GM12878 (cell line): ENCODE data around the gene BIRC6. TPM values are rescaled to one million over a fixed set of nuclear protein-coding genes. Genes with fewer than 3 reads are reported as not detected.

Source experiments
- ATAC-seq: fragments of 200-7000 bp; cut with Tn5 transposase; 3 replicates; pipeline ENCODE4 v1.9.1; 2020; ENCODE audit warnings: mild to moderate bottlenecking, moderate library complexity
- BruUV-seq: library from RNA; stranded (reverse); fragments of 400-500 nt; replicated peaks from 2 replicates; lab custom pipeline; 2021; lab: Mats Ljungman, UMichigan
- CTCF ChIA-PET: fragments of 300-600 bp; sonication (Branson Sonifier 250); formaldehyde crosslinking; extraction: SDS; loops from one replicate; lab custom pipeline; 2021; ENCODE audit warnings: inconsistent platforms; lab: Yijun Ruan, JAX
- POLR2A ChIA-PET: fragments of 350-600 bp; formaldehyde crosslinking; extraction: SDS; loops from one replicate; lab custom pipeline; 2021; ENCODE audit warnings: inconsistent platforms; lab: Charles Lee
- RAD21 ChIA-PET: fragments of 300-600 bp; sonication (Branson Sonifier 250); formaldehyde crosslinking; loops from one replicate; lab custom pipeline; 2023; ENCODE audit warnings: antibody characterized with exemption; ENCODE audit not compliant: unreplicated experiment; lab: Charles Lee
- SMC1A ChIA-PET: fragments of 300-600 bp; sonication (Branson Sonifier 250); formaldehyde crosslinking; loops from one replicate; lab custom pipeline; 2023; ENCODE audit not compliant: unreplicated experiment, uncharacterized antibody; lab: Charles Lee
- DNase-seq: peaks from one replicate; pipeline ENCODE4 v3.0.0-alpha.2; 2011; ENCODE audit warnings: low read depth, low spot score
- FAIRE-seq: peaks from 3 replicates; lab custom pipeline; 2011; peaks lifted over from hg19 to GRCh38; lab: Jason Lieb, UNC
- H2AFZ ChIP-seq: 2 replicates; pipeline ENCODE4 v1.6.0; 2011; ENCODE audit warnings: low read depth, low read length, control low read depth; ENCODE audit not compliant: control insufficient read depth
- H3K27ac ChIP-seq: 2 replicates; pipeline ENCODE4 v1.5.1; 2011; ENCODE audit warnings: control low read depth; ENCODE audit not compliant: control insufficient read depth, insufficient read depth
- H3K27me3 ChIP-seq, 2 experiments: replicated peaks in 1 of 2; 2 replicates each; pipeline versions ENCODE4 v1.6.0 to v1.6.1; 2011; ENCODE audit warnings: low read length in 1 of 2; ENCODE audit not compliant: control insufficient read depth in 2 of 2, insufficient read depth in 2 of 2
- H3K36me3 ChIP-seq, 2 experiments: 2 replicates each; pipeline ENCODE4 v1.5.1; 2011; ENCODE audit warnings: low read length in 1 of 2; ENCODE audit not compliant: control insufficient read depth in 2 of 2, insufficient read depth in 2 of 2
- H3K4me1 ChIP-seq: 2 replicates; pipeline ENCODE4 v1.6.1; 2011; ENCODE audit warnings: mild to moderate bottlenecking, low read length, moderate library complexity, mixed read lengths; ENCODE audit not compliant: control insufficient read depth, insufficient read depth
- H3K4me2 ChIP-seq: 2 replicates; pipeline ENCODE4 v1.6.0; 2011; ENCODE audit warnings: control low read depth; ENCODE audit not compliant: control insufficient read depth, insufficient read depth
- H3K4me3 ChIP-seq: fragments of 200-600 bp; sonication (generic); 2 replicates; pipeline ENCODE4 v1.5.1; 2016
- H3K79me2 ChIP-seq: 2 replicates; pipeline ENCODE4 v1.6.0; 2011; ENCODE audit warnings: low read length; ENCODE audit not compliant: control insufficient read depth, insufficient read depth
- H3K9ac ChIP-seq: 2 replicates; pipeline ENCODE4 v1.8.0; 2011; ENCODE audit warnings: low read length, control low read depth, mixed read lengths; ENCODE audit not compliant: control insufficient read depth, insufficient read depth
- H3K9me3 ChIP-seq: replicated peaks from 3 replicates; pipeline ENCODE4 v1.5.1; 2011; ENCODE audit warnings: mild to moderate bottlenecking, low read length; ENCODE audit not compliant: control insufficient read depth, insufficient read depth
- H4K20me1 ChIP-seq: 2 replicates; pipeline ENCODE4 v1.6.0; 2011; ENCODE audit not compliant: control insufficient read depth, insufficient read depth
- BCL11A ChIP-seq: IDR thresholded peaks from 2 replicates; pipeline ENCODE4 v1.6.1; 2011; ENCODE audit warnings: low read depth, low read length
- BHLHE40 ChIP-seq, 2 experiments: fragments of 450-650 bp in 1 of 2; IDR thresholded peaks; 2 replicates each; pipeline ENCODE4 v1.6.1; 2011 to 2017; ENCODE audit warnings: low read depth in 2 of 2, borderline replicate concordance in 1 of 2, improper control_type of control experiment in 1 of 2, low read length in 1 of 2, mild to moderate bottlenecking in 1 of 2
- CHD1 ChIP-seq: IDR thresholded peaks from 2 replicates; pipeline ENCODE4 v1.6.1; 2012; ENCODE audit warnings: low read depth, low read length, improper control_type of control experiment
- CHD4 ChIP-seq: fragments of 200-600 bp; sonication (generic); IDR thresholded peaks from 2 replicates; pipeline ENCODE4 v1.6.1; 2016; ENCODE audit warnings: mild to moderate bottlenecking
- CREM ChIP-seq: IDR thresholded peaks from 2 replicates; pipeline ENCODE4 v1.6.1; 2014; ENCODE audit warnings: antibody characterized with exemption, low read depth
- FOXK2 ChIP-seq: fragments of 450-650 bp; IDR thresholded peaks from 2 replicates; pipeline ENCODE4 v1.6.1; 2017; ENCODE audit warnings: mild to moderate bottlenecking, moderate library complexity
- FOXM1 ChIP-seq: IDR thresholded peaks from 2 replicates; pipeline ENCODE4 v1.6.1; 2012; ENCODE audit warnings: low read depth, mild to moderate bottlenecking, inconsistent platforms, low read length, moderate library complexity
- HCFC1 ChIP-seq: fragments of 150-350 bp; IDR thresholded peaks from 2 replicates; pipeline ENCODE4 v1.6.1; 2014; ENCODE audit warnings: low read length
- HDAC2 ChIP-seq: fragments of 200-600 bp; sonication (generic); IDR thresholded peaks from 2 replicates; pipeline ENCODE4 v1.6.1; 2017
- HDGF ChIP-seq: fragments of 450-650 bp; IDR thresholded peaks from 2 replicates; pipeline ENCODE4 v1.6.1; 2016; ENCODE audit warnings: antibody characterized with exemption
- NR2C1 ChIP-seq: fragments of 450-650 bp; IDR thresholded peaks from 2 replicates; pipeline ENCODE4 v1.6.1; 2017; ENCODE audit warnings: antibody characterized with exemption, mild to moderate bottlenecking, moderate library complexity
- NRF1 ChIP-seq: conservative IDR thresholded peaks from 2 replicates; pipeline ENCODE4 v1.6.1; 2011; ENCODE audit warnings: mild to moderate bottlenecking, low read depth, low read length, improper control_type of control experiment
- PAX8 ChIP-seq: fragments of 450-650 bp; IDR thresholded peaks from 2 replicates; pipeline ENCODE4 v1.6.1; 2017; ENCODE audit warnings: mild to moderate bottlenecking, moderate library complexity
- SP1 ChIP-seq: IDR thresholded peaks from one replicate; pipeline ENCODE4 v1.6.1; 2011; ENCODE audit warnings: low read depth, low read length
- STAT3 ChIP-seq: IDR thresholded peaks from 2 replicates; pipeline ENCODE4 v1.6.1; 2011; ENCODE audit warnings: low read depth, low read length, improper control_type of control experiment
- TCF3 ChIP-seq: IDR thresholded peaks from 2 replicates; pipeline ENCODE4 v1.6.1; 2012; ENCODE audit warnings: low read depth, mild to moderate bottlenecking, low read length, borderline replicate concordance; ENCODE audit not compliant: insufficient read depth
- YBX1 ChIP-seq: fragments of 450-650 bp; IDR thresholded peaks from 2 replicates; pipeline ENCODE4 v1.6.1; 2016; ENCODE audit warnings: antibody characterized with exemption
- ZNF622 ChIP-seq: fragments of 450-650 bp; IDR thresholded peaks from 2 replicates; pipeline ENCODE4 v1.6.1; 2017; ENCODE audit warnings: mild to moderate bottlenecking, inconsistent platforms
- in situ Hi-C: fragments of 300-500 bp; cut with MboI; formaldehyde crosslinking; loops from 9 replicates; pipeline ENCODE4 v1.14.3; 2018; ENCODE audit warnings: mixed read lengths
- intact Hi-C: fragments of 100-400 bp; cut with micrococcal nuclease; formaldehyde crosslinking; loops from one replicate; pipeline ENCODE4 v1.14.2; 2022; ENCODE audit not compliant: unreplicated experiment
- polyA plus RNA-seq, 11 experiments: library from polyadenylated mRNA; depleted of rRNA in 4 of 11; unstranded in 6 of 11; stranded (reverse) in 5 of 11; fragments of >200 nt; fragmentation: Nextera tagmentation in 4 of 11; fragmentation: Illumina TruSeq in 1 of 11; extraction: Ambion mirVana in 4 of 11; extraction: Trizol in 1 of 11; gene quantifications; 1 replicate in 1 of 11; 2 replicates in 10 of 11; pipeline versions ENCODE4 v1.2.1 to v1.2.3, GENCODE V29; 2011 to 2016; ENCODE audit warnings: inconsistent platforms in 2 of 11, missing spikeins in 2 of 11, low read depth in 1 of 11
- total RNA-seq, 4 experiments: library from RNA; depleted of rRNA in 3 of 4; stranded (reverse); fragments of >200 nt in 3 of 4; fragmentation: Illumina TruSeq in 1 of 4; extraction: Trizol in 1 of 4; gene quantifications; 2 replicates each; pipeline versions ENCODE4 v1.2.1 to v1.2.3, GENCODE V29; 2013 to 2021
- TF ChIP-seq, protein P1 (sequence below): fragments of 450-650 bp; conservative IDR thresholded peaks from 2 replicates; pipeline ENCODE4 v1.6.1; 2017; ENCODE audit warnings: mild to moderate bottlenecking, moderate library complexity
- TF ChIP-seq, protein P2 (sequence below): fragments of 450-650 bp; IDR thresholded peaks from 2 replicates; pipeline ENCODE4 v1.6.1; 2016; ENCODE audit warnings: mild to moderate bottlenecking

BIRC6 gene
- total and polyA plus RNA-seq, 10 of the 15 experiments (the other 5 are each of a cell fraction or from before 2014, with no cell fraction given) = 18.8 to 118 (median 55.0) TPM

DNA sequence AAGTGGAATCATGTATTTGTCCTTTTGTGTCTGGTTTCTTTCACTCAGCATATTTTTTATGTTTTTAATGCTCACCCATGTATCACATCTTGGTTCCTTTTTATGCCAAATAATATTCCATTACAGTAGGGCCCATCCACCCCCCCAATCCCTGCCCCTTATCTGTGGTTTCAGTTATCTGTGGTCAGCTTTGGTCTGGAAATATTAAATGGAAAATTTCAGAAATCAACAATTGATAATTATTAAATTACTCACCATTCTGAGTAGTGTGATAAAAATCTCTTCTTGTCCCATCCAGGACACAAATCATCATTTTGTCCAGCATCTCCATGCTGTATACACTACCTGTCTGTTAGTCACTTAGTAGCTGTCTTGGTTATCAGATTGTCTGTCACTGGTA is 66.7 kb downstream of the BIRC6 start:
- no peak for FAIRE-seq
- SMC1A ChIA-PET = no interaction called here
- Histone ChIP-seq H3K9me3 (no peaks in the 10 kb centered on the region), H3K9ac (no peak overlapping the region), H3K27ac (no peak overlapping the region), H3K79me2 (peaks cover 65% of the 10 kb centered on the region), H3K36me3 (peaks cover 0 to 12% of the 10 kb centered on the region in 2 experiments; a peak in 2 of 4 replicates), H2AFZ (no peak overlapping the region), H4K20me1 (peaks cover 4% of the 10 kb centered on the region; the same call in 1 of the 2 replicates), H3K4me2 (no peak overlapping the region), H3K27me3 (no peaks in the 10 kb centered on the region), H3K4me3 (no peak overlapping the region), H3K4me1 (peaks cover 4% of the 10 kb centered on the region; the same call in 1 of the 2 replicates)
- POLR2A ChIA-PET = no interaction called here
- CTCF ChIA-PET = no interaction called here
- TF ChIP-seq HCFC1 (no peak), NRF1 (no peak), PAX8 (no peak), CHD4 (no peak), SP1 (no peak), FOXM1 (no peak), BCL11A (no peak), FOXK2 (no peak), ZNF622 (no peak), HDAC2 (no peak), HDGF (no peak), TCF3 (no peak), CHD1 (no peak), BHLHE40 (IDR thresholded peaks at IDR 0.05; ENCODE audit: borderline replicate concordance in 1 of 2, low read depth in 2 of 2, low read length in 1 of 2) (no peak), CREM (no peak), YBX1 (no peak), STAT3 (no peak), NR2C1 (no peak)
- TF ChIP-seq, protein P1, sequence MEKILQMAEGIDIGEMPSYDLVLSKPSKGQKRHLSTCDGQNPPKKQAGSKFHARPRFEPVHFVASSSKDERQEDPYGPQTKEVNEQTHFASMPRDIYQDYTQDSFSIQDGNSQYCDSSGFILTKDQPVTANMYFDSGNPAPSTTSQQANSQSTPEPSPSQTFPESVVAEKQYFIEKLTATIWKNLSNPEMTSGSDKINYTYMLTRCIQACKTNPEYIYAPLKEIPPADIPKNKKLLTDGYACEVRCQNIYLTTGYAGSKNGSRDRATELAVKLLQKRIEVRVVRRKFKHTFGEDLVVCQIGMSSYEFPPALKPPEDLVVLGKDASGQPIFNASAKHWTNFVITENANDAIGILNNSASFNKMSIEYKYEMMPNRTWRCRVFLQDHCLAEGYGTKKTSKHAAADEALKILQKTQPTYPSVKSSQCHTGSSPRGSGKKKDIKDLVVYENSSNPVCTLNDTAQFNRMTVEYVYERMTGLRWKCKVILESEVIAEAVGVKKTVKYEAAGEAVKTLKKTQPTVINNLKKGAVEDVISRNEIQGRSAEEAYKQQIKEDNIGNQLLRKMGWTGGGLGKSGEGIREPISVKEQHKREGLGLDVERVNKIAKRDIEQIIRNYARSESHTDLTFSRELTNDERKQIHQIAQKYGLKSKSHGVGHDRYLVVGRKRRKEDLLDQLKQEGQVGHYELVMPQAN = no peak
- TF ChIP-seq, protein P2, sequence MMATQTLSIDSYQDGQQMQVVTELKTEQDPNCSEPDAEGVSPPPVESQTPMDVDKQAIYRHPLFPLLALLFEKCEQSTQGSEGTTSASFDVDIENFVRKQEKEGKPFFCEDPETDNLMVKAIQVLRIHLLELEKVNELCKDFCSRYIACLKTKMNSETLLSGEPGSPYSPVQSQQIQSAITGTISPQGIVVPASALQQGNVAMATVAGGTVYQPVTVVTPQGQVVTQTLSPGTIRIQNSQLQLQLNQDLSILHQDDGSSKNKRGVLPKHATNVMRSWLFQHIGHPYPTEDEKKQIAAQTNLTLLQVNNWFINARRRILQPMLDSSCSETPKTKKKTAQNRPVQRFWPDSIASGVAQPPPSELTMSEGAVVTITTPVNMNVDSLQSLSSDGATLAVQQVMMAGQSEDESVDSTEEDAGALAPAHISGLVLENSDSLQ = no peak
- in situ Hi-C loops = no loop called here
- no TSS peak for BruUV-seq
- DNase-seq = no peak
- RAD21 ChIA-PET = no interaction called here
- no peak for ATAC-seq
- intact Hi-C loops = no loop called here
